ENCODE results near the gene C6orf132.
"Not testable (repeated sequence)": the region's sequence is repeated elsewhere in the genome, so short reads cannot be mapped to it uniquely, and the experiment has no call there.

The C6orf132 gene, protein sequence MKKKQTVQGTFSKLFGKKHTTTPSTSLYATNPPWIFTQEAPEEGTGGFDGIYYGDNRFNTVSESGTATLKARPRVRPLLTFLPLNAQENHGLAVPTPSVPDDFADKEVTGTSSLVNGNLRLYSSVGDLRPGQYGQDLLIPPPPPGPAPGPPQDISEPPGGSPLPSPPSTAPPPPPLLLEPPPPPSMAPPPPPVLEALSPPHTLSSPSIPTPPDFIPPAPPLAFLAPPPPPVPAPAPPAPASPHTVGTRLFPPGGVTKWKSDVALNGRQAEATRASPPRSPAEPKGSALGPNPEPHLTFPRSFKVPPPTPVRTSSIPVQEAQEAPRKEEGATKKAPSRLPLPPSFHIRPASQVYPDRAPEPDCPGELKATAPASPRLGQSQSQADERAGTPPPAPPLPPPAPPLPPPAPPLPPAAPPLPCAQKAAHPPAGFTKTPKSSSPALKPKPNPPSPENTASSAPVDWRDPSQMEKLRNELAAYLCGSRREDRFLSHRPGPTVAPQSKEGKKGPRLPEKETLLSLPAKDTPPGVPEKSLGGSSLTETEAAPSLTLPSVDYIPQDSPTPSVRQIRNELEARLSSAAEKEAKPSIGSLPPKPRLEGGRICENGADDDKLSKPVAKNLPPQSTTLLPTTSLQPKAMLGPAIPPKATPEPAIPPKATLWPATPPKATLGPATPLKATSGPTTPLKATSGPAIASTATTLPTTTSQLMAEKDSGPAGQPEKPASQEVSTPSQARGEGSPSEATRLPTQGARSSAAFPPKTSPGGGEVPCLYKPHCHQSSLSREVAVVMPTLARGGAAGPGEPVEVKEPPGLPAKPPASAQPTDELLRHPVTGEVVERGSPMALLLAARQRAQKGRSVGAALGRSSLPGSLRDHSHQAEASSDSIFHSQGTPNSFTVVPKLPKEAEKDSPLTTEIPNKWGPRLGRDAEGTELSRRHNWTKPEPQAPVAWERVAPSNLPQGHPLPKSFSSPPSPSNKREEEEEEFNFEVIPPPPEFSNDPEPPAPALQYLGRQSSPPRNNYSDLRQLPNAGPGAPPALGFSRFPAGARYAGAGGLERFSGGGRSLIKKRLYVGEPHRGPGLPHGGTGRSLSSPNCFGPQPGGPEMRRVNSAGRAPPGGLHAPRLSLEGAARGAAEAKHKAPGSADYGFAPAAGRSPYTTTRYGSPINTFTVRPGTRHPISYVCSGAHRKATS

DNA sequence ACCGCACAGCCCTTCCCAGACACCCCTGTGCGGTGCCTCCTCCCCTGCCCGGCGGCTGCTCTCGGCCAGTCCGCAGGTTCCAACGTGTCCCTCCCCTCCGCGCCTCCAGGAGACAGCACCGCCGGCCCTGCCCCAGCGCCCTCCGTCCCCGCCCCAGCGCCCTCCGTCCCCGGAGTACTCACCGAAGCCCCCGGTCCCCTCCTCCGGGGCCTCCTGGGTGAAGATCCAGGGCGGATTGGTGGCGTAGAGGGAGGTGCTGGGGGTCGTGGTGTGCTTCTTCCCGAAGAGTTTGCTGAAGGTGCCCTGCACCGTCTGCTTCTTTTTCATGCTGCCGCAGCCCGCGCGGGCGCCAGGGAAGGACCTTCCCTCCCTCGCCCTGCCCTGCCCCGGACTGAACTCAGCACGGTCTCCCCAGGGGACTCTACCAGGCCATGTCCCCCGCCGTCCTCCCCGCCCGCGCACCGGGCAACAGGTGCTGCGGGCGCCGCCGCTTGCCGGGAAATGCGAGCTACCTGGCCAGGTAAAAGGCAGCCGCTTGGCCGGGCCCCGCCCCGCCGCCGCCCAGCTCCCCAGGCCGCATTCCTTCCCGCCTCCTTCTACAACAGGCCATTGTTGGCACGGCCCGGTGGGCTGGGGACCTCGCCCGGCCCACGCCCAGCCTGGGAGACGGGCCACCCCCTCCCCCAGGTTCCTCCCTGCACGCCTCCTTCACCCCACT is at the start of gene C6orf132:
Gene C6orf132 (minus strand): TSS at position 503 of the 718 bp plus-strand sequence. CDS start 176 bp downstream, at position 327.
- DNase-seq (ENCODE audit: low read depth in 2 of 2) = no peak

DNA sequence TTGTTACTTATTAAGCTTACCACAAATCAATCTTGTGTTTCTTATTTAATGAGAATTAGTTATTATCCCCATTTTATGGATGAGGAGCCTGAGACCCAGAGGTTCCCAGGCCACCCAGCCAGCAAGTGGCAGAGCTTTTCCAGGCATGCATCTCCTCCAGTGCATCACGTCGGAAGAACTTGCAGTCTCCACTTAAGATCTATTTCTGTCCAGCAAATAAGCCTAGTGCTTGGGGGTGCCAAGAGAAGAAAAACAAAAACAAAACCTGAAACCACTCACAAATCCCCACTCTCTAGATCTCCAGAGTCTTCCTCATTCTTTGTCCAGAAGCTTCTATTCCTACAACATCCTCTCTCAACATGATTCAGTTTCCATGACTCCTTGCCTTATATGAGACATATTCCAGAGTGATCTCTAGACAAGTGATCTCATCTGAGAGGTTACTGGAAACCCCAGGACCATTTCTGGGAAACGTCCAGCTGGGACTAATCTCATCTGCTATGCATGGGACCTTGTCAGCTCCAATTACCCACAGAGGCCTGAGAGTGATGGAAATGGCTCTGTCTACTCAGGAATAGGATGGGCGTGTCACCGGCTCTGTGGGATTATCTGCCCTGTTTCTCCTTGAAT is 48.2 kb upstream of the C6orf132 start:
- DNase-seq (ENCODE audit: low read depth in 2 of 2) = no peak

DNA sequence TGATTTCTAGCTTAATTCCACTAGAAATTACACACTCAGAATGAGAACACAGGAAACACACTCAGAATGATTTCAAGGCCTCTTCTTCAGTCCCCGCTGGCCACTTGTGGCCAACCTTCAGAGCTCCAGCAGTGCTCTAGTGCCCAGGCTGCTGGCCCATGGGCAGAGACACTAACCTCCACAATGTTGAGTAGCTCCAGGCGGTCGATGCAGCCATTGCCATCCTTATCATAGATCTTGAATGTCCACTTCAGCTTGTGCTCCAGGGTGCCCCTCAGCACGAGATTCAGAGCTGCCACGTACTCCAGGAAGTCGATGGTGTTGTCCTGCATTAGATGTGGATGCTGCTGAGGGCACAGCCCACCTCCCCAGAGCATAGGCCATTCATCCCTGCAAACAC is 46.0 kb upstream of the C6orf132 start:
- no peak for DNase-seq (ENCODE audit: low read depth in 2 of 2)

DNA sequence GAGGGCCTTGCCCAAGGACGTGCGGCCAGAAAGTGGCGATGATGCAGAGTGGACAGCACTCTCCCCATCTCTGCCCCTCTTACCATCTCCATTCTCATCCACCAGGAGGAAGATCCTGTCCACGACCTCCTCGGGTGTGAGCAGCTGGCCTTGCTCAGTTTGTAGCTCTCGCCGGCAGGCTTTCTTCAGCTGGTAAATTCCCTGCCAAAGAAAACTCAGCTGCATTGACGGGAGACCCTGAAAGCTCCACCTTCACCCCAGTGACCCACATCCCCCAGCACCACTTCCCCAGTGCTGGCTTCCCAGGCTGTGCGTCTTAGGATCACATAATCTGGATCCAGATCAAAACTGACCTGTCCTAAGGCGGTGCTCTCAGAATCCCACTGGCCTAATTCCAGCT is 43.2 kb upstream of the C6orf132 start:
- no peak for DNase-seq (ENCODE audit: low read depth in 2 of 2)

DNA sequence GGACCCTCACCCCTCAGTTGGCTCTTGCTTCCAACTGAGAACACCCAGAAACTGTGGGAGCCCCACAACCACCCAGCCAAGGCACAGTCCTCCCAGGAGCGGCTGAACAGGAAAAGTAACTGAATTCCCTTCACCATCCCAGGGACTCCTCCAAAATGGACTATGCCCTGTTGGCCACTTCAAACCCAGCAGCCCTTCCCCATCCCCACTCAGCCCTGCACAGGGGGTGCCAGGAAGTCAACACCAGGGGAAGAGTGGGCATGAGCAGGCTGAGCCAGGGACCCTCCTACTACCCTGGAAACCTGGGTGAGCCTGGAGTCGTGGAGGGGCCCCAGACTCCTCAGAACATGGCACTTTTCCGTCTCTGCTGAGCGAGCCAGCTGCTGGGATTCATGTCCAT is 42.1 kb upstream of the C6orf132 start:
- DNase-seq (ENCODE audit: low read depth in 2 of 2) = no peak

DNA sequence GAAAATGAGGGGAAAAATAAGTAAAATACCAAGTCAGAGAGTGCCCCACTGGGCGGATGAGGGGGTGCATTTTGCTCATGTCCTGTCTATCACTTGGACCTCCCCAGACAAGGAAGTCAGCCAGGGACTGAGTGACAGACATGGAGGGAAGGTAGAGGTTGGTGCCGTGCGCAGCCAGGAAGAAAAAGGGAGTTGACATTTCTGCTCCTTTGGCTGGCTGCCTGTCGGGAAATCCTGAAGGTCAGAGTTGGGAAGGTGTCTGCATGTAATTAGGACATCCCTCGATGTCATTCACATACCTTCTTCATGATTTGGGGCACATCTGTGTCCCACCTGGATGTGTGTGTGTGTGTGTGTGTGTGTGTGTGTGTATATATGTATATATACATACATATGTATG is 39.7 kb upstream of the C6orf132 start:
- DNase-seq (ENCODE audit: low read depth in 2 of 2) = no peak

DNA sequence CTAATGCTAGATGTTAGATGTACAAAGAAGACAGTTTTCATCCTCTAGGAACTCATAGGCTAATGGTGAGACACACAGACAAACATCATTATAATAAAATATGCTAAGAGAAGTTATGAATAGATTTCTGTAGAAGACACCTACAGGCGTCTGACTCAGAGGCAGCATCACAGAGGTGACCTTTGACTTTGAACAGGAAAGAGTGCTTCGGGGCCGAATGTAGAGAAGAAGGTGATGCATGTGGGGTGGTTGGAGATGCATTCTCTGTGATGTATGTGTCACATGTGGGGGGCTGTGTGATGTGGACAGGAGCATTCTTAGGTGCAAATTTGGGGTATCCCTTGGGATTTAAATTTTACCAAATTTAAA is 37.5 kb upstream of the C6orf132 start:
- DNase-seq (ENCODE audit: low read depth in 2 of 2) = peak; percentile 12 to 29

DNA sequence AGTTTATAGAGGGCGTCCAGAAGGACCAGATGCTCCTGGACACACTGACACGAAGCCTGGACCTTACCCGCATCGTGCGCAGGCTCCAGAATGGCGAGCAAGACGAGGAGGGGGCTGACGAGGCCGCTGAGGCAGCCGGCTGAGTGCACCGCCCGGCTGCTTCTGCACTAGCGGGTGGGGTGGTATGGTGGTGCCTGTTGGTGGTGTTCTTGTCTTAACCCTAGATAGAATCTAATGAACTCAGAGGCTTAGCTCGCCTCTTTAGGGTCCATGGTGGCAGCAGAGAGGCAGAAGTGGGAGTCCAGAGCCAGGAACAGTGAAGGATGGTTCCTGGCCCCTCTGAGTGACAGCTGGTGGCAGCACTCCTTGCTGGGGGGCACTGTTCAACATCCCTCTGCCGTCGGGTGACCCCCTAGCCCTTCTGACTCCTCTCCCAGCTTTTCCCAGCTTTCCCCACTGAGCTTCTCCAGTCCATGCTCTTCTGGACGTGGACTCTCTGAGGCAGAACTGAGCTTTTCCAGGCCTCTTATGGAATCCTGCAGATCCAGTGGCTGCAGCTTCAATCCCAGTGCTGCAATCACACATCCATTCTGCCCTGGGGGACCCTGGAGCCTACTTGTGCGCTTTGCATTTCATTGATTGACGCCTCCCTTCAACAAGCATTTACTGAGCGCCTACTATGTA is 37.0 kb upstream of the C6orf132 start:
- DNase-seq (ENCODE audit: low read depth in 2 of 2) = no peak

DNA sequence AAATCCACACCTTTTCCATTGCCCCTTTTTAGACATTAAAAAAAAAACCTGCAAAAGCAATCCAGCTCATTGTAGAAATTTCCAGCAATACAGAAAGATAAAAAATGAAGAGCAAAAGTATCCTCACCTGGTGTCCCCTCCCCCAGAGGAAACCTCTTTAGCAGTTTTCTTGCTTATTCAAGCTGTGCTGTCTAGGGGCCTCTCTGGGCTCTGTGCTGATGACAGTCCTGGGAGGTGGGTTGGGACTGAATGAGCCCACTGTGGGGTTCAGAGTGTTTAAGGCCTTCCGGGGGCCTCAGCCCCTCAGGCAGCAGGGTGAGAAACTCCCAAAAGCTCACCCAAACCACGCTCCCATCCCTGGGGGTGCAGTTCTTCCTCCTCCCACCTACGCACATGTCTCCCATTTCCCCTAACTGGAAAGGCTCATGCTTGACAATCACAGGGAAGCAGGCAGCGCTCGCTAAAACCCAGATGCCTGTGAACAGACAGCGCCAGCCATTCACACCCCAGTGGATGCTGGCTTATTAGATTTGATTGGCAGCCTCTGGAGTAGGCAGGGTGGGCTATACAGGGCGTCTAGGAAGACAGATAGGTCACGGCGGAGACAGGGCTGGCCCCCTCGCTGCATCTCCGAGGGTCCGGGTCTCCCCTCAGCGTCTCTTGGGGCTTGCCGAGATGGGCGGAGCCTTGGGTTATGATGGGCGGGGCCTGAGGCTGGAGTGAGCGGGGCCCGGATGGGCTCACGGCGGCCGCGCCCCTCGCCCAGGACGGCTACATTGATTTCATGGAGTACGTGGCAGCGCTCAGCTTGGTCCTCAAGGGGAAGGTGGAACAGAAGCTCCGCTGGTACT is 35.3 kb upstream of the C6orf132 start:
- DNase-seq (ENCODE audit: low read depth in 2 of 2) = peak in 1 of 2 donors; percentile 6

DNA sequence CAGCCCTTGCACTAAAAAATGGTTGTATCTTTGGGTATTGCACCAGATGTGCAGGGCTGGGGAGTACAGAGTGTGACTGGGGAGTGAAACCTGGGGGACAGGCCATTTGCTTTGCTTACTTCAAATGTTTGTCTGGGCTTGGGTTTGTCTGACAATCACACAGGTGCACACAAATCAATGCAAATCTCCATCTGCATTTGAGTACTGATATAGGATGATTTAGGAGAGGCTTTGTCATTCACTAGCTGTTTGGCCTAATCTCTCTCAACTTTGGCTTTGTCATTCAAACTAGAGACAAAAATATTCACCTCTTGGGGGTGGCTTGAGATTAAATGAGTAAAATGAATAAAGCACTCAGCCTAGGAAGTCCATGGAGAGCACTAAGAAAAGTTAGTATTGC is 34.6 kb upstream of the C6orf132 start:
- no peak for DNase-seq (ENCODE audit: low read depth in 2 of 2)

DNA sequence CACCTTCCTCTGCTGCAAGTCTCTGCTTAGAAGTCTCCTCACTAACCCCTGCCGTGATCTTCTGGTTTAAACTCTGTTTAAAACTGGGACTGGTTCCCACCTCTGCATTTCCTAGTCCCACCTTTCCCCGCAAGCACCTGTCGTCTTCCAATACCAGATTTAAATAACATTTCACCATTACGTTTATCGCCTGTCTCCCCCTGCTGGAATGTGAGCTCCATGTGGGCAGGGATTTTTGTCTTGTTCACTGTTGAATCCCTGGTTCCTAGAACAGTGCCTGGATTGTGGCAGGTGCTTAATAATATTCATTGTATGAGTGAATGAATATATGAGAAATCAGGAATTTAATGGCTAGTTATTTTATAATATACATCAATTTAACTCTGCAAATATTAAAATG is 33.4 kb upstream of the C6orf132 start:
- DNase-seq (ENCODE audit: low read depth in 2 of 2) = no peak

DNA sequence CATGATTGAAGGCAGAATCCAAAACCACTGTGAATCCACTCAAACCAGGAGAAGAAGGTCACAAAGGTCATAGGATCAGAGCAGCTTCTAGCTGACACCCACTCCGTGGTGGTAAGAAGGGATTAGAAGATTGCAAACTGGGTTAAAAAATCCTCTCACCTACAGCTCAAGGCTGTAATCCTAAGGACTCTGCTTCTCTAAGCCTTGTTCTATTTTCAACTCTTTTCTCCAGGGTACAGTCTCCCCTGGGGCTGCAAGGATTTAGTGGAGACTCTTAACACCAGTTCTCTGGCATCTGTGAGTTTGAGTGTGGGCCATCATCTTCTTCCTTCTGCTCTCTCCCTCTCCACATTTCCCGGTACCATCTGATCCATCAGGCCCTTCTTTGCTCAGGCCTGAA is 30.7 kb upstream of the C6orf132 start, which contains the start of gene GUCA1A:
Gene GUCA1A (plus strand): TSS at position 264 of the 400 bp plus-strand sequence. CDS start 250 bp downstream, outside the sequence.
- no peak for DNase-seq (ENCODE audit: low read depth in 2 of 2)

DNA sequence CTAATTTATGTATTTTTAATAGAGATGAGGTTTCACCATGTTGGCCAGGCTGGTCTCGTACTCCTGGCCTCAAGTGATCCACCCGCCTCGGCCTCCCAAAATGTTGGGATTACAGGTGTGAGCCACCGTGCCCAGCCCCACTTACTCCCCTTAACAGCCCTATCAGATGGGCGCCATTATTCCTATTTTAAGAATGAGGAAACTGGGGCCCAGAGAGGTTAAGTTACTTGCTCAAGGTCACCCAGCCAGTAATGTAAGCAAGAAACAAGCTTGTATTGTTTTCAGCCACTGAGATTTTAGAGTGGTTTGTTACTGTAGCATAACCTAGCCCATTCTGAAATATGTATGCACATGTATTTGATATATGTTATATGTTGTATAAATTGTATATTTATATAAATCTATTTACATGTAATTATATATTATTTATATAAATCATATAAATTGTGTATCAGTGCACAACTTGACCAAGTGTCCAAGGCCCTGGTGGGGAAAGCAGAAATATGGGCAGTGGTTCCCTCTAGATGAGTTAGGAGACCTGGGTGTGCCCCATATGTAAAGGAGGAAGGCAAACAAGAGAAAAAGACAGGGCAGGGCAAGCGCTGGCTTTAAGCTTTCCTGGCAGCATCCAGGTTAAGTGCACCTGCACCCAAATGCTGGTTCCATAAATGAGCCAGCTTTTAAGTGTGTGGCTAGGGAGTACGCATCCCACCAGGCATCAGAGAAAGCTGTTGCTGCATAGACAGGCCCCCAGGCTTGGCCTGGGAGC is 29.6 kb upstream of the C6orf132 start:
- DNase-seq (ENCODE audit: low read depth in 2 of 2) = no peak

DNA sequence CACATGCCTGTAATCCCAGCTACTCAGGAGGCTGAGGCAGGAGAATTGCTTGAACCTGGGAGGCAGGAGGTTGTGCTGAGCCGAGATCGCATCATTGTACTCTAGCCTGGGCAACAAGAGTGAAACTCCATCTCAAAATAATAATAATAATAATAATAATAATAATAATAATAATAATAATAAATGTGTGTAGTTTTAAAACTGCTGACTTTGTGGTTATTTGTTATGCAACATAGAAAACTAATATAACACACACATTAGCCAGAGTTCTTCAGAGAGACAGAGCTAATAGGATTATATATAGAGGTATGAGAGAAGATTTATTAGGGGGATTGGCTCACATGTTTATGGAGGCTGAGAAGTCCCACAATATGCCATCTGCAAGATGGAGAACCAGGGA is 27.4 kb upstream of the C6orf132 start:
- not testable (repeated sequence) for DNase-seq (ENCODE audit: low read depth in 2 of 2)

DNA sequence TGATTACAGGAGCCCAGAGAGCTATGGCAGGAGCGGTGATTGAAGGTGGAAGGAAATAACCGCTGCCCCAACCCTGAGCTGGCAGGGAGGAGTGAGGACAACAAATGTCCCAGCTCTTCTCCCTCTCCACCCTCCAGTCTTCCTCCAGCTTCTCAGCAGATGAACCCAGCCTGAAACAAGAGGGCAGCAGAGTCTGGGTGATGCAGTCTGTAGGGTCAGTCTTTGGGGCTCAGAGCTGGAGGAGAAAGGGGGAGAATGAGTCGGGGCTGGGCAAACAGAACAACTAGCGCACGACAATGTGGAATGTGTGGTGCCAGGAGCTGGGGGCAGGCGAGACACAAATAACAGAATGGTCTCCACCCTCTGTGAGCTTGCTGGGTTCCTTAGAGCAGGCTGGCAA is 26.2 kb upstream of the C6orf132 start:
- DNase-seq (ENCODE audit: low read depth in 2 of 2) = no peak

DNA sequence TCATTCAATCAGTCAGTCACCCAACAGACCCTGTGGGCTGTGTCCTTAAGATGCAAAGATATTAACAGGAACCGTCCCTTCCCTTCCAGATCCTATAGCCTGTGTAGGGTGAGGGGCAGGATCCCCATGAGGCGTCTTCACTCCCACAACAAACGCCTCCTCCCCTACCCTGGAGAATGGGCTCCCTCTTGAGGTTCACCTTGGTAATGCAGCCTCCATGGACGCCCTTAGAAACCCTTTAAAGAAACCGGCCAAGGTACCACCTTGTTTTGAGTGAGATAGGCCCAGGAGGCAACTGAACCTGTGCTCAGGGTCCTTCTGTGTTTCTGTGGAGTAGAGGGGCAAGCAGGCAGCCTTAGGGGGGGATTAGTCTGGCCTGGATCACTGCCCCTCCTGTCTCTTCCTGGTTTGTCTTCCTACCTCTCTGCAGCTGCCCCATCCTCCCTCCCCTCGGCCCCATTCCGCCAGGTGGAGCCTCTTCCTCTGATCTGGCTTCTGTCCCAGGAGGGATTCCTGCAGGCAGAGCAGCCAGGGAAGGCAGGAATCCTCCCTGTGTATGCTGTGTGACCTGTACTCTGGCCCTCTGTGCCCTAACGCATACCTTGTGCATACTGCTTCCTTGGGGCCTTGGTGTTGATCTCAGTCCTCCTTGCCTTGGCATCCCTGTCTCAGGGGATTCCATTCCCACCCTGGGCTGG is 24.2 kb upstream of the C6orf132 start:
- DNase-seq (ENCODE audit: low read depth in 2 of 2) = peak; percentile 44 to 56

DNA sequence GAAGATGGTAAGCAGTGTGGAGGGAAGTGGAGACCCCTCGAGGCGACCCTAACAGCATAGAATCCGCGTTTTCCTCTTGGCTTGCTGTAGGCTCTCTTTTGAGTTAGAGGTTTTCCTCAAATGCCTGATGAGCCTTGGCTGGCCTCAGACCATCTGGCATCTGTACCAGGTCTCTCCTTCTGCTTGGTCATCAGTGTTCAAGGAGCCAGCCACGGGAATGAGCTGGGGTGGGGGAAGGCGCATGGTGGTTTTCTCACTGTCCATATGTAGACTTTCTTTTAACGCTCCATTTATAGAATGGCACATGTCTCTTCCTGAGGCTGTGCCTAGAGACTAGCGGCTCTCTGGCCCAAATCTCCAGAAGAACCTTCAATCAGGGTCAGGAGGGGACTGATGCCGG is 22.6 kb upstream of the C6orf132 start:
- DNase-seq (ENCODE audit: low read depth in 2 of 2) = no peak

DNA sequence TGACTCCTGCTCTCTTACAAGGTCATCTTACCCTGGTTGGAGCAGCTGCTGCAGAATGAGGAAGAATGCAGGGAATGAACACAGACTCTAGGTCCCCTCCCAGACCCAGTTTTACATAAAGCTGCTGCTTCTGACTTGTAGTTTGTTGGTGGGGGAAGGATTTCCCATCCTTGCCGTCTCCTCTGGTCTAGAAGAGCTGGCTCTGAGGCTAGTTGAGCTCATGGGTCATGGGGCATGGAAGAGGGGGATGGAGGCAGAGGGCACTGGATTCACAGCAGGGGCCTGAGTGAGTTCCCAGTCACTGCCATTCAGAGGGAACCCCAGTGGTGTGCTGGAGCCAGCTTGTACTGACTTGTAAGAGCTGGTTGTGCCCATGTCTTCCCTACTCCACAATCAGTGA is 21.6 kb upstream of the C6orf132 start:
- DNase-seq (ENCODE audit: low read depth in 2 of 2) = no peak
